Heart left ventricle (tissue), 13 donors: ENCODE results near the gene SLC7A10.

Experiments used
- CTCF ChIP-seq, 12 donors: fragments of 200-600 bp; sonication (generic) in 4 of 12; IDR thresholded peaks; one replicate each; pipeline versions ENCODE4 v1.5.0 to v1.8.0; 2018 to 2022; ENCODE audit warnings: antibody characterized with exemption in 12 of 12, mild to moderate bottlenecking in 5 of 12
- POLR2A ChIP-seq, 2 donors: fragments of 450-650 bp; IDR thresholded peaks; one replicate each; pipeline ENCODE4 v1.6.1; 2017; ENCODE audit warnings: antibody characterized with exemption in 2 of 2, mild to moderate bottlenecking in 2 of 2, moderate library complexity in 2 of 2
- donor health status: ischemic (EF 13 %, LVEDD 7.1; RV severe dilation, severe dysfunction).
- donor health status: DM: no; HTN: yes; CAD: no.
- donor health status: DM: no; HTN: no; CAD: no.
- donor health status: ischemic (EF 25% LVEDD 6.9; RV normal size, moderate dysfunction).
- donor health status: ischemic (EF 25% LVEDD 5.7; RV mildly dilated, moderate dysfunction).
- donor health status: ischemic (EF 35%, LVEDD 5.7; RV mildly dilated, moderate dysfunction).
- donor health status: nonischemic (EF 11% LVEDD 7.7; RV severe dilation, severe dysfunction).
- donor health status: DM: yes; HTN: yes; CAD: no.
- donor health status: PGD.
- donor health status: ischemic (EF 29% LVEDD 5.4; RV normal size, mild dysfunction).
- donor health status: nonischemic (EF 23%, LVEDD 6.1; RV moderate dilation, normal function).

DNA sequence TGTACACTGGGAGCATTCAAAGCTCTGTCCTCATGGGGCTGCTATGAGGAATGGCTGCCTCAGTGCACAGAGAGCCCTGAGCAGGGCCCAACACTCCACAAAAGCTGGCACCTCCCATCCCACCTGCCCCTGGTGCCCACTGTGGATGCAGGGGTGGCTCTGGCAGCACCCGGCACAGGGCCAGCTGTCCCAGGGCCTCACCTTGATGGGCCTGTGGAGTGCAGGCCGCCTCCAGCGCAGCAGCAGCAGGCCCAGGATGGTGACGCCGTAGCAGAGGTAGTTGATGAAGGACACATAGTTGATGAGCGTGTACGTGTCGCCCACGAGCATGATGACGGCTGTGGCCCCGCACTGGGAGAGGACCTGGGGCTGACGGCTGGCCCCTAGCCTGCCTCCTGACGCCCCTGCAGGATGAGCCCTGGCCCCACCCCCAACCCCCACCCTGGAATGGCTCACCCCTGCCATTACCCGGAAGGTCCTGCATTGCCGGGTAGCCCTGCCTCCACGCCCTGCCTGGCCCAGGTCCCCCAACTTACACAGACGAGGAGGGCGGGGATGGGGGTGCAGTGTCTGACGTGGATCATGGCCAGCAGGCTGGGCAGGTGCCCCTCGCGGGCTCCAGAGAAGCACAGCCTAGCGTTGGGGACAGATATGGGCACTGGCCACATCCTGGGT lies 15.2 kb downstream of the SLC7A10 start:
- TF ChIP-seq CTCF (IDR thresholded peaks at IDR 0.05) (no peak), POLR2A (IDR thresholded peaks at IDR 0.05) (no peak)
